ENCODE results near the gene CMC1.
A peak's percentile ranks its signal among the peaks of the same experiment; 100 is the strongest.

The CMC1 gene

GRCh38 chr3:28328188-28329151 is 87.1 kb downstream of the CMC1 start:
- peak; percentile 61 for TF ChIP-seq CTCF (IDR thresholded peaks at IDR 0.05; ENCODE audit: low read length, missing control alignments)
- no peak overlapping the region for H3K4me3 ChIP-seq (replicated peaks; ENCODE audit: low read depth, low read length)
- DNase-seq (ENCODE audit: low read depth): peak; percentile 61

GRCh38 chr3:28334552-28334951 is 93.1 kb downstream of the CMC1 start:
- TF ChIP-seq CTCF (IDR thresholded peaks at IDR 0.05; ENCODE audit: low read length, missing control alignments): peak; percentile 36
- H3K4me3 ChIP-seq (replicated peaks; ENCODE audit: low read depth, low read length): no peak overlapping the region
- peak; percentile 25 for DNase-seq (ENCODE audit: low read depth)

- no peak for DNase-seq (ENCODE audit: low read depth)
- H3K4me3 ChIP-seq (replicated peaks; ENCODE audit: low read depth, low read length): no peak overlapping the region
- TF ChIP-seq CTCF (IDR thresholded peaks at IDR 0.05; ENCODE audit: low read length, missing control alignments): no peak
These were observed 93.8 kb downstream of the CMC1 start for GRCh38 chr3:28335246-28335645.

GRCh38 chr3:28337230-28337629 is 95.8 kb downstream of the CMC1 start:
- DNase-seq (ENCODE audit: low read depth): no peak
- H3K4me3 ChIP-seq (replicated peaks; ENCODE audit: low read depth, low read length): no peak overlapping the region
- no peak for TF ChIP-seq CTCF (IDR thresholded peaks at IDR 0.05; ENCODE audit: low read length, missing control alignments)

GRCh38 chr3:28343144-28343543 is 101.7 kb downstream of the CMC1 start:
- TF ChIP-seq CTCF (IDR thresholded peaks at IDR 0.05; ENCODE audit: low read length, missing control alignments): no peak
- no peak for DNase-seq (ENCODE audit: low read depth)
- no peak overlapping the region for H3K4me3 ChIP-seq (replicated peaks; ENCODE audit: low read depth, low read length)

GRCh38 chr3:28345690-28346089 is 104.3 kb downstream of the CMC1 start:
- peak overlapping the region; percentile 85 for H3K4me3 ChIP-seq (replicated peaks; ENCODE audit: low read depth, low read length)
- DNase-seq (ENCODE audit: low read depth): no peak
- no peak for TF ChIP-seq CTCF (IDR thresholded peaks at IDR 0.05; ENCODE audit: low read length, missing control alignments)
